Measurements from ENCODE around the gene ST6GALNAC1. TPM values are rescaled to one million over a fixed set of nuclear protein-coding genes. Genes with fewer than 3 reads are reported as not detected.

The ST6GALNAC1 gene
- total RNA-seq, 1 experiment from 2014 or later = not detected

- H3K4me1 ChIP-seq (ENCODE audit: control insufficient read depth in 1 of 2, insufficient read depth in 2 of 2, low read length in 2 of 2) = peaks cover 20 to 39% of the 10 kb centered on the region in 2 experiments
- no peaks in the 10 kb centered on the region for H3K36me3 ChIP-seq (ENCODE audit: control insufficient read depth in 1 of 2, insufficient read depth in 2 of 2, low read length in 2 of 2)
- no peak for DNase-seq (ENCODE audit: low read depth, low spot score)
- TF ChIP-seq, protein P1, sequence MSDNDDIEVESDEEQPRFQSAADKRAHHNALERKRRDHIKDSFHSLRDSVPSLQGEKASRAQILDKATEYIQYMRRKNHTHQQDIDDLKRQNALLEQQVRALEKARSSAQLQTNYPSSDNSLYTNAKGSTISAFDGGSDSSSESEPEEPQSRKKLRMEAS (IDR thresholded peaks at IDR 0.05) = no peak
- TF ChIP-seq RAD21 (IDR thresholded peaks at IDR 0.05; ENCODE audit: low read depth) (no peak), ZBTB33 (IDR thresholded peaks at IDR 0.05; ENCODE audit: extremely low read depth, insufficient replicate concordance, low read length) (no peak), CBX3 (IDR thresholded peaks at IDR 0.05; ENCODE audit: low read depth) (no peak), TCF7L2 (IDR thresholded peaks at IDR 0.05; ENCODE audit: borderline replicate concordance, extremely low read depth, insufficient read depth, insufficient read length) (no peak), ZFX (IDR thresholded peaks at IDR 0.05) (no peak), POLR2A (IDR thresholded peaks at IDR 0.05; ENCODE audit: borderline replicate concordance, extremely low read depth, insufficient read depth, insufficient read length) (no peak), POLR2AphosphoS5 (IDR thresholded peaks at IDR 0.05; ENCODE audit: low read depth, low read length) (no peak)
- TF ChIP-seq, protein P2, sequence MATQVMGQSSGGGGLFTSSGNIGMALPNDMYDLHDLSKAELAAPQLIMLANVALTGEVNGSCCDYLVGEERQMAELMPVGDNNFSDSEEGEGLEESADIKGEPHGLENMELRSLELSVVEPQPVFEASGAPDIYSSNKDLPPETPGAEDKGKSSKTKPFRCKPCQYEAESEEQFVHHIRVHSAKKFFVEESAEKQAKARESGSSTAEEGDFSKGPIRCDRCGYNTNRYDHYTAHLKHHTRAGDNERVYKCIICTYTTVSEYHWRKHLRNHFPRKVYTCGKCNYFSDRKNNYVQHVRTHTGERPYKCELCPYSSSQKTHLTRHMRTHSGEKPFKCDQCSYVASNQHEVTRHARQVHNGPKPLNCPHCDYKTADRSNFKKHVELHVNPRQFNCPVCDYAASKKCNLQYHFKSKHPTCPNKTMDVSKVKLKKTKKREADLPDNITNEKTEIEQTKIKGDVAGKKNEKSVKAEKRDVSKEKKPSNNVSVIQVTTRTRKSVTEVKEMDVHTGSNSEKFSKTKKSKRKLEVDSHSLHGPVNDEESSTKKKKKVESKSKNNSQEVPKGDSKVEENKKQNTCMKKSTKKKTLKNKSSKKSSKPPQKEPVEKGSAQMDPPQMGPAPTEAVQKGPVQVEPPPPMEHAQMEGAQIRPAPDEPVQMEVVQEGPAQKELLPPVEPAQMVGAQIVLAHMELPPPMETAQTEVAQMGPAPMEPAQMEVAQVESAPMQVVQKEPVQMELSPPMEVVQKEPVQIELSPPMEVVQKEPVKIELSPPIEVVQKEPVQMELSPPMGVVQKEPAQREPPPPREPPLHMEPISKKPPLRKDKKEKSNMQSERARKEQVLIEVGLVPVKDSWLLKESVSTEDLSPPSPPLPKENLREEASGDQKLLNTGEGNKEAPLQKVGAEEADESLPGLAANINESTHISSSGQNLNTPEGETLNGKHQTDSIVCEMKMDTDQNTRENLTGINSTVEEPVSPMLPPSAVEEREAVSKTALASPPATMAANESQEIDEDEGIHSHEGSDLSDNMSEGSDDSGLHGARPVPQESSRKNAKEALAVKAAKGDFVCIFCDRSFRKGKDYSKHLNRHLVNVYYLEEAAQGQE (IDR thresholded peaks at IDR 0.05; ENCODE audit: low read depth) = no peak
- intact Hi-C loops (cut with micrococcal nuclease) = no loop called here
- no peaks in the 10 kb centered on the region for H3K9me3 ChIP-seq (ENCODE audit: control insufficient read depth in 1 of 2, insufficient read depth in 1 of 2, low read depth in 1 of 2, low read length in 2 of 2)
- H4K20me1 ChIP-seq (ENCODE audit: insufficient read depth) = no peaks in the 10 kb centered on the region
- H3K9ac ChIP-seq (ENCODE audit: low read length) = no peak overlapping the region
- POLR2A ChIA-PET = no interaction called here
- H3K27ac ChIP-seq (ENCODE audit: low read depth, low read length) = no peak overlapping the region
- H3K27me3 ChIP-seq (ENCODE audit: insufficient read depth, low read length) = no peaks in the 10 kb centered on the region
- H3K79me2 ChIP-seq (ENCODE audit: insufficient read depth, low read length) = no peaks in the 10 kb centered on the region; the same call in 1 of the 2 replicates
- no peak overlapping the region for H2AFZ ChIP-seq (ENCODE audit: low read depth, low read length, poor library complexity, severe bottlenecking)
- no peaks in the 10 kb centered on the region for H3K9me2 ChIP-seq (ENCODE audit: insufficient read depth)
- no peak for ATAC-seq
- H3K4me3 ChIP-seq (replicated peaks in 1 of 2; ENCODE audit: low read depth in 1 of 2, low read length in 2 of 2) = no peak overlapping the region
- H3K4me2 ChIP-seq (ENCODE audit: low read length) = no peak overlapping the region
- CTCF ChIA-PET = no interaction called here
- RAD21 ChIA-PET (ENCODE audit: low non-redundant PET in 1 of 2, low total read pairs in 2 of 2, uncharacterized antibody in 2 of 2, unreplicated experiment in 2 of 2) = no interaction called here
- BruUV-seq (replicated peaks) = no TSS peak
Observed at GRCh38 chr17:76588182-76588581, 55.4 kb downstream of the ST6GALNAC1 start.

Data from HCT116 (cell line).